IgD-negative memory B cell (primary cell): ENCODE data around the gene BAAT. TPM values are rescaled to one million over a fixed set of nuclear protein-coding genes. Genes with fewer than 3 reads are reported as not detected.
A peak's percentile ranks its signal among the peaks of the same experiment; 100 is the strongest.
"Not testable (repeated sequence)": the region's sequence is repeated elsewhere in the genome, so short reads cannot be mapped to it uniquely, and the experiment has no call there.

Experiments used
- H3K27ac Mint-ChIP-seq, 3 donors: one replicate each; pipeline ENCODE4 v1.8.0; 2020 to 2022; ENCODE audit warnings: mild to moderate bottlenecking in 3 of 3, mixed read lengths in 3 of 3, moderate library complexity in 1 of 3
- H3K27me3 Mint-ChIP-seq: one replicate; pipeline ENCODE4 v1.8.0; 2021; ENCODE audit warnings: mixed read lengths
- H3K36me3 Mint-ChIP-seq: one replicate; pipeline ENCODE4 v1.8.0; 2020; ENCODE audit warnings: mild to moderate bottlenecking, mixed read lengths
- H3K4me1 Mint-ChIP-seq, 3 donors: one replicate each; pipeline ENCODE4 v1.8.0; 2020 to 2022; ENCODE audit warnings: mixed read lengths in 3 of 3, mild to moderate bottlenecking in 1 of 3
- H3K4me3 Mint-ChIP-seq, 4 donors: one replicate each; pipeline ENCODE4 v1.8.0; 2020 to 2022; ENCODE audit warnings: mild to moderate bottlenecking in 4 of 4, mixed read lengths in 4 of 4, moderate library complexity in 3 of 4
- H3K9me3 Mint-ChIP-seq, 3 donors: one replicate each; pipeline ENCODE4 v1.8.0; 2020 to 2021; ENCODE audit warnings: mixed read lengths in 3 of 3, mild to moderate bottlenecking in 1 of 3
- polyA plus RNA-seq: library from polyadenylated mRNA; unstranded; fragments of 300-500 nt; fragmentation: Illumina TruSeq; gene quantifications from one replicate; pipeline ENCODE4 v1.2.3, GENCODE V29; 2021

Gene BAAT
- not detected for polyA plus RNA-seq

DNA sequence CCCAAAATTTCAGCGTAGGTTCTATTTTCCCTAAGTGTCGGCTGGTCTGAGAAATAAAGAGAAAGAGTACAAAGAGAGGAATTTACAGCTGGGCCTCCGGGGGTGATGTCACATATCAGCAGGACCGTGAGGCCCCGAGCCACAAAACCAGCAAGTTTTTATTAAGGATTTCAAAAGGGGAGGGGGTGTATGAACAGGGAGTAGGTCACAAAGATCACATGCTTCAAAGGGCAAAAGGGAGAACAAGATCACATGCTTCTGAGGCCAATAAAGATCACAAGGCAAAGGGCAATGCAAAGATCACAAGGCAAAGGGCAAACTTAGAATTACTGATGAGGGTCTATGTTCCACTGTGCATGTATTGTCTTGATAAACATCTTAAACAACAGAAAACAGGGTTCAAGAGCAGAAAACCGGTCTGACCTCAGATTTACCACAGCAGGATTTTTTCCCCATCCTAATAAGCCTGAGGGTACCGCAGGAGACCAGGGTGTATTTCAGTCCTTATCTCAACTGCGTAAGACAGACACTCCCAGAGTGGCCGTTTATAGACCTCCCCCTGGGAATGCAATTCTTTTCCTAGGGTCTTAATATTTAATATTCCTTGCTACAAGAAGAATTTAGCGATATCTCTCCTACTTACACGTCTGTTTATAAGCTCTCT is at the start of gene BAAT:
Gene BAAT (minus strand): TSS at position 134 of the 664 bp plus-strand sequence. CDS start 13,602 bp downstream, outside the sequence.
- H3K27me3 Mint-ChIP-seq, H3K36me3 Mint-ChIP-seq, H3K27ac Mint-ChIP-seq, H3K4me1 Mint-ChIP-seq, H3K4me3 Mint-ChIP-seq: not testable (repeated sequence)
- H3K9me3 Mint-ChIP-seq, result peaks cover 0 to 10% (median 0%) of the 10 kb centered on the region in 3 donors

DNA sequence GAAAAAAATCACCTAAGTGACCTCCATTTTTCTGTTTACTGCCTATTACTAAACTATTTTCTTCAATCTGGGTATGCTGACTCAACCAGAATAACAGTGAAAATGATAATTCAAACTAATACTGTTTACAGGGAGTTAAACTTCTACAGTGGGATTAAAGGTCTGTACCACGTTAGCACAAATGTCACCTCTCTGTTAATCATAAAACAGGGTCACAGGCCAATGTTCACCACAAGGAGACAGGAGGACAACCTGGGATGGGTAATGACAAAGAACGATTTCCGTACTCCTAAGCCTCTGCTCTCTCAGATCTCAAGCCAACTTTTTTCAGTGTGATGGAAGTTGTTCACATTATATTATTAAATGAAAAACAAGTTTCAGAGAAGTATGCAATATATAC is 48.4 kb upstream of the BAAT start:
- H3K4me1 Mint-ChIP-seq, result peaks cover 3 to 22% (median 15%) of the 10 kb centered on the region in 3 donors
- H3K9me3 Mint-ChIP-seq, result peaks cover 0 to 8% (median 2%) of the 10 kb centered on the region in 3 donors
- no peak overlapping the region for H3K27ac Mint-ChIP-seq
- no peak overlapping the region for H3K4me3 Mint-ChIP-seq
- peaks cover 2% of the 10 kb centered on the region for H3K27me3 Mint-ChIP-seq
- H3K36me3 Mint-ChIP-seq, result peaks cover 8% of the 10 kb centered on the region

DNA sequence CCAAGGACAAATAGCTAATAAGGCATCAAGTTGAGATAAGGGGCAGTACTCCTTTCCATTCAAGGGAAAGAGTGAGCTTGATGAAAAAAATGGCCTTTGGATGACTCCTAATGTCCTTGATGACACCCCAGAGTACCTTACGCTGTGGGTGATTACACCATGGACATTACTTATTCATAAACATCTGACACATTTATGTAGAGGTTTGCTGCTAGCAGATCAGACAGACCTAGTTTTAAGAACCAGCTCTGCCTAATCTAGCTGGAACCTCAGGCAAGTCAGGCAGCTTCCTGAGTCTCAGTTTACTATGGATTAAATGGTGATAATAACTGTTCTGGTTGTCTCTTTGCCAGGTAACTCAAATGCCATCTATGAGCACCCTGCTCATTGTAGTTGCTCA is 47.9 kb upstream of the BAAT start:
- Mint-ChIP-seq H3K4me3 (no peak overlapping the region), H3K36me3 (peaks cover 8% of the 10 kb centered on the region), H3K27ac (no peak overlapping the region), H3K9me3 (peaks cover 0 to 9% (median 2%) of the 10 kb centered on the region in 3 donors), H3K4me1 (peaks cover 8 to 27% (median 20%) of the 10 kb centered on the region in 3 donors), H3K27me3 (peaks cover 2% of the 10 kb centered on the region)

DNA sequence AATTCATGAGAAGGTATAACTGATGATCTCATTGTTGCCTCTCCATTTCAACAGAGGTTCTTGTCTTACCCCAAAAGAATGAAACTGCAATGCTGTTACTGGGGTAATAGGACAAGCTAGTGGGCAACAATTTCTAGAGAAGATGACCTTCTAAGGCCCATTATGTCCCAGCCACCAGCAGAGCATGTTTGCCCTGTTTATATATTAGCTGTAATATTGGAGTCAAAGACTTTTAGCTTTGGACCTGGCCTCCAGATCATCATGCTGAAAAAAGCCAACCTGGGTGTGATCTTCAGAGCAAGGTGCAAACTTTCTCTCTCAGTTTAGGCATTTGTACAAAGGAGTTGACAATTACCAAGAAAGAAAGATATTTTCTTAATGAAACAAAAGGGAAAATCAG is 47.4 kb upstream of the BAAT start:
- Mint-ChIP-seq H3K9me3 (peaks cover 0 to 7% (median 2%) of the 10 kb centered on the region in 3 donors), H3K27me3 (peaks cover 2% of the 10 kb centered on the region), H3K4me3 (no peak overlapping the region), H3K27ac (no peak overlapping the region), H3K4me1 (peaks cover 11 to 33% (median 25%) of the 10 kb centered on the region in 3 donors), H3K36me3 (peaks cover 8% of the 10 kb centered on the region)

DNA sequence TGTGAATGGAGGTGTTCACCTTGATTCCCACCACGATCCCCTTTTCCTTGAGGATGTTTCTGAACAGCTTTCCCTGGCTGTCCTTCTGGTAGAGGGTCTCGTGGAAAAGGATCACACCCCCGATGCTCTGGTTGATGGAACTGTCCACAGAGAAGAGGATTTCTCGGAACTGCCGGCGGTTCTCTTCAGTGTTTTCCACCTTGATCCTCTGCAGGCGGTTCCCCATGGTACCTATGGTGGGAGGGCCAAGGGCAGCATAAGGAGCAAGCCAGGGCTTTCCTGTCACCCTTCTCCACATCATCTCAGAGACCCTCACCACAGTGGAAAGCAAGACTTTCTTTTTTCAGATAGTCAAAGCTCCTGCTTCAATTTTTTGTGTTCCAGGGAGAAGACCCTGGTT is 44.9 kb upstream of the BAAT start:
- Mint-ChIP-seq H3K36me3 (peaks cover 8% of the 10 kb centered on the region), H3K27me3 (no peaks in the 10 kb centered on the region), H3K27ac (no peak overlapping the region), H3K9me3 (peaks cover 0 to 7% (median 2%) of the 10 kb centered on the region in 3 donors), H3K4me3 (no peak overlapping the region), H3K4me1 (peaks cover 14 to 34% (median 20%) of the 10 kb centered on the region in 3 donors)

DNA sequence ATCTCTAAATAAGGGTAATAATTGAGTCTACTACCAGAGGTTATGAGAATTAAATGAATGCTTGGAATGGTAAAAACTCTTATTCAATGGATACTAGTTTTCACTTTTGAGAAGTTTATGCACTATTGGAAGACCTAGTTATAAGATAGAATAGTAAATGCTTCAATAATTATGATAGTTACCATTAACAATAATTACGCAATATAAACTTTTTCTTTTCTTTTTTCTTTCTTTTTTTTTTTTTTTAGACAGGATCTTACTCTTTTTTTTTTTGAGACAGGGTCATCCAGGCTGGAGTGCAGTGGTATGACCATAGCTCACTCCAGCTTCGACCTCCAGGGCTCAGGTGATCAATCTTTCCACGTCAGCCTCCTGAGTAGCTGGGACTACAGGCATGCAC is 44.1 kb upstream of the BAAT start:
- H3K36me3 Mint-ChIP-seq, result peaks cover 8% of the 10 kb centered on the region

DNA sequence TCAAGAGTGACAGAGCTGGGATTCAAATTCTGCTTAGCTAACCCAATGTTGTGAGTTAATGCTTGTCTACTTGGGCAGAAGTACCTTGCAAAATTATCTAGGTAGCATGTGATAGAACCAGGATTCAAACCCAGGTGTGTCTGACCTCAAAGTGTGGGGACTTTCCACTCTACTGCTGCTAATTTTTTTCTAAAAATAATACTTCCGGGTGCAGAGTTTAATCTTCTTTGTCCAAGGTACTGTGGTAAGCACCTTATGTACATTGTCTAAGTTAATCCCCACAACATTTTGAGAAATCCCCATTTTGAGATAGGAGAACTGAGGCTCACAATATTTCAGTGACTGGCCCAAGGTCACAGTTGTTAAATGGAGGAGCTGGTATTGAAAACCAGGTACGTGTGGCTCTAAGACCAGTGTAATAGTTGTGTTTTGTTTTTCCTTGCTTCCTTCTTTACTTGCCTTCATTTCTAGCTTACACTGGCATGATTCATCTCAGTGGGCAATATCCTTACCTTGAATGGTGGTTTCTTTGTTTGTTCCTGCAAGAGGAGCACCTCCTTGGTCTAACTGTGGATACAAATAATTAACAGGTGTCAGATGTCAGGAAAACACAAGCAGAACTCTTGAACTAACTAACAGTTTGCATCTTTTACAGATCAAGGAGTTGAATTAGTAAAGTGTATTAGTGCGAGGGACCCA is 43.3 kb upstream of the BAAT start:
- Mint-ChIP-seq H3K9me3 (peaks cover 0 to 9% (median 2%) of the 10 kb centered on the region in 3 donors), H3K4me1 (peaks cover 14 to 32% (median 20%) of the 10 kb centered on the region in 3 donors), H3K4me3 (peak overlapping the region; percentile 1 to 65 (median 11)), H3K36me3 (peaks cover 8% of the 10 kb centered on the region), H3K27me3 (no peaks in the 10 kb centered on the region), H3K27ac (peak overlapping the region; percentile 19 to 92 (median 71))

More for the DNA sequence above, 44.1 kb upstream of the BAAT start:
- no peak overlapping the region for H3K4me3 Mint-ChIP-seq
- H3K27me3 Mint-ChIP-seq, result no peaks in the 10 kb centered on the region
- H3K9me3 Mint-ChIP-seq, result peaks cover 0 to 9% (median 4%) of the 10 kb centered on the region in 3 donors
- H3K4me1 Mint-ChIP-seq, result peaks cover 14 to 32% (median 20%) of the 10 kb centered on the region in 3 donors
- no peak overlapping the region for H3K27ac Mint-ChIP-seq

DNA sequence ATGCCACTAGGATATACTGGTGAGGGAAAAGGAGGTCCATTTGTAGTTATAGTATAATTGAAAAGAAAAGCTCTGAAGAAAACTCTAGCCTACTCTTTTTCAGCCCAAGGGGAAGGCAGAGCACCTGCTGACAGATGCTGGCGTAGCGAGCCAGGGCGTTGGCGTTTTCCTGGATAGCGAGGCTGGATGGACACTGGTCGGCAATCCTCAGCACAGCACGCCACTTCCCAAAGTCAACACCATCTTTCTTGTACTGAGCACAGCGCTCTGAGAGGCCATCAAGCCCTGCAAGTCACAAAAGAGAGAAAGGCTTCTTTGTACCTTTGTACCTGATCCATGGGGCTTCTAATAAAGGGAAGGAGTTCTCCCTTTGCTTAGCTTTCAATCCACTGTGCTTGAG is 42.6 kb upstream of the BAAT start:
- Mint-ChIP-seq H3K27me3 (no peaks in the 10 kb centered on the region), H3K4me1 (peaks cover 14 to 32% (median 20%) of the 10 kb centered on the region in 3 donors), H3K4me3 (peak overlapping the region in 2 of 4 donors; percentile 1 to 19), H3K36me3 (peaks cover 8% of the 10 kb centered on the region), H3K9me3 (peaks cover 0 to 9% (median 2%) of the 10 kb centered on the region in 3 donors), H3K27ac (peak overlapping the region; percentile 19 to 78 (median 71))

DNA sequence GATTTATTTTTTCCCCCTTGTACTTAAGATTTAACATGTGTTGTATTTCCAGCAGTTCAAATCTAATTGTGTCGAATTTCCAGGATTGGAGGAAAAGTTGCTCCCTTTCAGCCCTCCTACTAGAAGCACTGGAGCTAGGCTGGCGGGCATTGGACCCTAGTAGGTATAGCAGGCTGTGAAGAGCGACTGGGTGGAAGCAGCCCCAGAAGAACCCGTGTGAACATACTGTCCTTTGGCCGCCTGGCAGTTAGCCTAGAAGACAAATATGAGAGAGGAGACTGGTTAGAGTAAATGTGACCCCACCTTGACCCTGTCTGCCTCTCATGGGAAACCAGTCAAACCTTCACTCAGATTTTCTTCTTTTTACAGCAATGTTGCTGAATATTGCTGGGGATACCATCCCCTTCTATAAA is 36.9 kb upstream of the BAAT start:
- no peaks in the 10 kb centered on the region for H3K27me3 Mint-ChIP-seq
- H3K27ac Mint-ChIP-seq, result peak overlapping the region in 1 of 3 donors; percentile 27
- no peak overlapping the region for H3K4me3 Mint-ChIP-seq
- H3K36me3 Mint-ChIP-seq, result peaks cover 6% of the 10 kb centered on the region
- H3K4me1 Mint-ChIP-seq, result peaks cover 0 to 11% (median 0%) of the 10 kb centered on the region in 3 donors
- peaks cover 8 to 13% (median 9%) of the 10 kb centered on the region in 3 donors for H3K9me3 Mint-ChIP-seq

DNA sequence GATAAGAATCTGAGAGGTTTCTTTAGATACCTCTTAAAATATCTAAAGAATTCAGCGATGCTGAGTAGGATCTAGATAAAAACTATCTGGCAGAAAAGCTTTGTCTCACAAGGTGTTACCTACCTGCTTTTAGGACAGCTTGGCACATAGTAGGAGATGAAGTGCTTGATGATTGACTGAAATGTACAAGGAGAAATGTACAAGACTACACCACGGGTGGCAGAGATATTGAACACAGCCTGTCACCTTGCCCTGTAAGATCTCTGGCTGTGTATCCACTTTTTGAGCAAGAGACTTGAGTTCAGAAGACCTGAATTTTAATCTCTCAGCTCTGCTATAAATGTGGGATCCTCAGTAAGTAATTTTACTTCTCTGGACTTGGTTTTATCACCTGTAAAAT is 35.1 kb upstream of the BAAT start:
- H3K36me3 Mint-ChIP-seq, result peaks cover 6% of the 10 kb centered on the region
- no peak overlapping the region for H3K27ac Mint-ChIP-seq

DNA sequence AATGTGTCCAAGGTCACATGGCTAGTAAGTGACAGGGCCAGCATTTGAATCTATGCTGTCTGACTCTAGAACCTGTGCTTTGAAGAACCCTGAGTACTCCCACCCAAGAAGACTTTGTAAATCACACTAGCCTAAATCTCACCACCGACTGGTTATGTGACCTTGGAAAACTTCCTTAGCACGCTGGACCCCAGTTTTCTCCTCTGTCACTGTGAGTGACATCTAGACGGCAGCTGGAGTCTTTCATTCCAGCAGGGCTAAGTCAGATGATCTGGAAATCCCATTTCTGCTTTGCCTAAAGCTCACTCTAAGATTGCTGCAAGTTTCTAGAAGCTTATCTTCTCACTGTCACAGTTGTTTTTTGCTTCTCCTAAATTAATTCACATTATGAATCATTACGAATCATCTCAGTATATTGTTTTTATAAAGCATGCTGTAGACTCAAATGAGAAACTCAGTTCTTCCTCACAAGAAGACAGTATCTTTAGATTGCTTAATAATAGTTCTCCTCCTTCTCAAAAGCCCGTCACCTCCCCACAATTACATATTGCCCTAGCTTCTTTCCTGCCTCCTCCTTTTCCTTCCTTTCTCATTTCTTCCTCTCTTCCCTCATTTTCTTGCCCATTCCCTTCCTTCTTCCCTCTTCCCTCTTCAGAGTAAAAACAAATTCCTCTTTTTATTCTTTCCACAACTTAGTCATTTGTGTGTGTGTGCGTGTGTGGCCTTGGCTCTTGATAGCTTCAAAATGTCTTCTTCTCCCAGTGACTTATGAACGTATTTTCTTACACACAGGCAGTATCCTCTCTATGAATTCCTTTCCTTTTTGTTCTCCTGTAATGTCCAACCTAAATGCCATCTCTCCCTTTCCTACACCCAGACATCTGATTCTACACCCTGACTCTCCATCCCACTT is 34.0 kb upstream of the BAAT start:
- Mint-ChIP-seq H3K4me1 (peaks cover 0 to 4% (median 0%) of the 10 kb centered on the region in 3 donors), H3K27me3 (no peaks in the 10 kb centered on the region), H3K9me3 (peaks cover 13 to 19% (median 19%) of the 10 kb centered on the region in 3 donors), H3K36me3 (peaks cover 6% of the 10 kb centered on the region), H3K27ac (peak overlapping the region in 1 of 3 donors; percentile 16), H3K4me3 (no peak overlapping the region)

More for the DNA sequence above, 35.1 kb upstream of the BAAT start:
- H3K4me1 Mint-ChIP-seq, result peaks cover 0 to 4% (median 0%) of the 10 kb centered on the region in 3 donors
- H3K27me3 Mint-ChIP-seq, result no peaks in the 10 kb centered on the region
- no peak overlapping the region for H3K4me3 Mint-ChIP-seq
- peaks cover 12 to 16% (median 15%) of the 10 kb centered on the region in 3 donors for H3K9me3 Mint-ChIP-seq

DNA sequence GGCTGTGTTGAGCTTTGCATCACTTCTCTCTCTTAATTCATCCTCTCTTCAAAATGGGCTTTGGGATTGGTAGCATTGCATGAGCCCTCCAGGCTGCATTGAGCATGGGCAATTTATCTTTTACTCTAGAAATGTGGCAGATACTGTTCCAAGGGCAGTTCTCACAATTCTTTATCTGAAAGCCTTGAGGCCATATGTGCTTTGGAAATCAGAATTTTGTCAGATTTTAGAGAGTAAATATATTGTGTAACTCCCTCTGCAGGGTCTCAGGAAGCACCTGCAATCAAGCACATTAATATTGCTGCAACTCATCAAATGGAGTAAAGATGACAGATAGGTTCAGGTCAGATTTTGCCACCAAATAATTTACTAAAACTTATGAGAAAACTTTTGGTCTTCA is 33.2 kb upstream of the BAAT start:
- Mint-ChIP-seq H3K36me3 (peaks cover 6% of the 10 kb centered on the region), H3K27ac (no peak overlapping the region), H3K4me1 (peaks cover 0 to 4% (median 2%) of the 10 kb centered on the region in 3 donors), H3K4me3 (no peak overlapping the region), H3K9me3 (peaks cover 18 to 25% (median 19%) of the 10 kb centered on the region in 3 donors), H3K27me3 (no peaks in the 10 kb centered on the region)

DNA sequence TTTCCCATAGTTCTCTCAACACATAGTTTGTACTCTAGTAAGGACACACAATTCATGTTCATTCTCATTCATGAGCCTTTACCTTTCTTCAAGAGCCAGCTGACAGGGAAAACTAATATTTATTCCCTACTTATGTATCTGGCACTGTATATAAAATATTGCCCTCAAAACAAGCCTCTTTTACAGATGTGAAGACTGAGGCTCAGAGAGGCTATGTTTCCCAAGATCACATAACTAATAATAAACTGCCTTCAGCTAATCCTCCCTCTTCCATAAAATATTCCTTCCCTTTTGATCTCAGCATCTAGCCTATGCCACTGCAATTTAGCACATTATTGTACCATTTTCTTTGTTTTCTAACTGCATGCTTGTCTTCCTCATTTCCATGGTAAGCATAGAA is 32.6 kb upstream of the BAAT start:
- Mint-ChIP-seq H3K9me3 (peaks cover 18 to 30% (median 19%) of the 10 kb centered on the region in 3 donors), H3K36me3 (peaks cover 6% of the 10 kb centered on the region), H3K4me1 (peaks cover 0 to 4% (median 2%) of the 10 kb centered on the region in 3 donors), H3K27ac (no peak overlapping the region), H3K4me3 (peak overlapping the region in 2 of 4 donors; percentile 1 to 20), H3K27me3 (no peaks in the 10 kb centered on the region)

DNA sequence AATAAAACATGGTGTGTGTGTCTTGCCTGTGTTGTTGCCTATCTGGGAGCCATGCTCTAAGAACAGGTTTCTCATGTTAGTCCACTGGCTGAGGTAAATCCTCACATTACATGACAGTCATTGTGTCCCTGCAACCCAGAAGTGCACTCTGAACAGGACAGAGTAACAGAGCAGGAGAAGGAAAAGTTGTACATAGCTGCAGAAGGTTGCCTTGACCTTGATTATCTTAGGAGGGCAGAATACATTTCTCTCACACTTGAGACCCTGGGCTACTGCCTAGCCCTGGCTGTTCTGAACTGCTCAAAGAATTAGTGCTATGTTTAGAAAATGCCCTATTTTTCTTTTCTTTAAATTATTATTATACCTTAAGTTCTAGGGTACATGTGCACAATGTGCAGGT is 30.8 kb upstream of the BAAT start:
- peaks cover 6% of the 10 kb centered on the region for H3K36me3 Mint-ChIP-seq
- peak overlapping the region in 1 of 4 donors; percentile 4 for H3K4me3 Mint-ChIP-seq
- no peaks in the 10 kb centered on the region for H3K27me3 Mint-ChIP-seq
- H3K27ac Mint-ChIP-seq, result no peak overlapping the region
- H3K9me3 Mint-ChIP-seq, result peaks cover 16 to 30% (median 22%) of the 10 kb centered on the region in 3 donors
- peaks cover 0 to 8% (median 2%) of the 10 kb centered on the region in 3 donors for H3K4me1 Mint-ChIP-seq
